ENCODE data around the gene AHRR.
"Not testable (repeated sequence)": the region's sequence is repeated elsewhere in the genome, so short reads cannot be mapped to it uniquely, and the experiment has no call there.

The AHRR gene

GRCh38 chr5:368183-369084 is 46.9 kb downstream of the AHRR start:
- H3K9me3 Mint-ChIP-seq: peaks cover 12% of the 10 kb centered on the region
- H3K27ac Mint-ChIP-seq: no peak overlapping the region
- H3K36me3 Mint-ChIP-seq (ENCODE audit: low read depth): peaks cover 16% of the 10 kb centered on the region
- H3K4me3 Mint-ChIP-seq: peak overlapping the region; percentile 4
- H3K4me1 Mint-ChIP-seq (ENCODE audit: low read depth): peaks cover 37% of the 10 kb centered on the region
- H3K27me3 Mint-ChIP-seq (ENCODE audit: low read depth): no peaks in the 10 kb centered on the region

- peaks cover 10% of the 10 kb centered on the region for H3K36me3 Mint-ChIP-seq (ENCODE audit: low read depth)
- peaks cover 37% of the 10 kb centered on the region for H3K4me1 Mint-ChIP-seq (ENCODE audit: low read depth)
- H3K27ac Mint-ChIP-seq: peak overlapping the region; percentile 62
- no peaks in the 10 kb centered on the region for H3K27me3 Mint-ChIP-seq (ENCODE audit: low read depth)
- H3K4me3 Mint-ChIP-seq: peak overlapping the region; percentile 19
- peaks cover 5% of the 10 kb centered on the region for H3K9me3 Mint-ChIP-seq
Observed at GRCh38 chr5:369151-369868, 47.8 kb downstream of the AHRR start.

GRCh38 chr5:369869-370236 is 48.3 kb downstream of the AHRR start:
- not testable (repeated sequence) for H3K36me3 Mint-ChIP-seq (ENCODE audit: low read depth); H3K27me3 Mint-ChIP-seq (ENCODE audit: low read depth); H3K9me3 Mint-ChIP-seq
- peak overlapping the region; percentile 19 for H3K4me3 Mint-ChIP-seq
- peak overlapping the region; percentile 62 for H3K27ac Mint-ChIP-seq
- peaks cover 40% of the 10 kb centered on the region for H3K4me1 Mint-ChIP-seq (ENCODE audit: low read depth)

- H3K4me3 Mint-ChIP-seq: no peak overlapping the region
- no peaks in the 10 kb centered on the region for H3K9me3 Mint-ChIP-seq
- peaks cover 45% of the 10 kb centered on the region for H3K4me1 Mint-ChIP-seq (ENCODE audit: low read depth)
- no peak overlapping the region for H3K27ac Mint-ChIP-seq
- H3K27me3 Mint-ChIP-seq (ENCODE audit: low read depth): no peaks in the 10 kb centered on the region
- peaks cover 6% of the 10 kb centered on the region for H3K36me3 Mint-ChIP-seq (ENCODE audit: low read depth)
Observed at GRCh38 chr5:370311-370958, 48.9 kb downstream of the AHRR start.

GRCh38 chr5:370959-371810 is 49.7 kb downstream of the AHRR start:
- Mint-ChIP-seq H3K27me3 (ENCODE audit: low read depth) (no peaks in the 10 kb centered on the region), H3K4me1 (ENCODE audit: low read depth) (peaks cover 45% of the 10 kb centered on the region), H3K36me3 (ENCODE audit: low read depth) (peaks cover 6% of the 10 kb centered on the region), H3K27ac (peak overlapping the region; percentile 63), H3K9me3 (no peaks in the 10 kb centered on the region), H3K4me3 (peak overlapping the region; percentile 19)

GRCh38 chr5:371811-372555 is 50.5 kb downstream of the AHRR start:
- H3K4me3 Mint-ChIP-seq: peak overlapping the region; percentile 46

GRCh38 chr5:372556-372995 is 51.1 kb downstream of the AHRR start:
- Mint-ChIP-seq H3K4me1 (ENCODE audit: low read depth) (peaks cover 51% of the 10 kb centered on the region), H3K36me3 (ENCODE audit: low read depth) (peaks cover 4% of the 10 kb centered on the region), H3K27me3 (ENCODE audit: low read depth) (no peaks in the 10 kb centered on the region), H3K27ac (peak overlapping the region; percentile 73), H3K4me3 (peak overlapping the region; percentile 46), H3K9me3 (no peaks in the 10 kb centered on the region)

More at GRCh38 chr5:371811-372555, 50.5 kb downstream of the AHRR start:
- Mint-ChIP-seq H3K27me3 (ENCODE audit: low read depth) (no peaks in the 10 kb centered on the region), H3K4me1 (ENCODE audit: low read depth) (peaks cover 49% of the 10 kb centered on the region), H3K9me3 (no peaks in the 10 kb centered on the region), H3K36me3 (ENCODE audit: low read depth) (peaks cover 3% of the 10 kb centered on the region), H3K27ac (peak overlapping the region; percentile 73)

- H3K27ac Mint-ChIP-seq: peak overlapping the region; percentile 67
- H3K9me3 Mint-ChIP-seq: no peaks in the 10 kb centered on the region
- H3K4me1 Mint-ChIP-seq (ENCODE audit: low read depth): peaks cover 53% of the 10 kb centered on the region
- peaks cover 4% of the 10 kb centered on the region for H3K36me3 Mint-ChIP-seq (ENCODE audit: low read depth)
- no peaks in the 10 kb centered on the region for H3K27me3 Mint-ChIP-seq (ENCODE audit: low read depth)
- peak overlapping the region; percentile 46 for H3K4me3 Mint-ChIP-seq
Observed at GRCh38 chr5:372996-373709, 51.6 kb downstream of the AHRR start.

GRCh38 chr5:373710-374602 is 52.4 kb downstream of the AHRR start:
- H3K4me1 Mint-ChIP-seq (ENCODE audit: low read depth): peaks cover 52% of the 10 kb centered on the region
- H3K4me3 Mint-ChIP-seq: peak overlapping the region; percentile 57
- peaks cover 4% of the 10 kb centered on the region for H3K36me3 Mint-ChIP-seq (ENCODE audit: low read depth)
- peak overlapping the region; percentile 85 for H3K27ac Mint-ChIP-seq
- H3K27me3 Mint-ChIP-seq (ENCODE audit: low read depth): no peaks in the 10 kb centered on the region
- no peaks in the 10 kb centered on the region for H3K9me3 Mint-ChIP-seq

GRCh38 chr5:374631-375335 is 53.3 kb downstream of the AHRR start:
- Mint-ChIP-seq H3K9me3 (no peaks in the 10 kb centered on the region), H3K4me1 (ENCODE audit: low read depth) (peaks cover 52% of the 10 kb centered on the region), H3K27ac (peak overlapping the region; percentile 85), H3K4me3 (peak overlapping the region; percentile 57), H3K36me3 (ENCODE audit: low read depth) (peaks cover 4% of the 10 kb centered on the region), H3K27me3 (ENCODE audit: low read depth) (no peaks in the 10 kb centered on the region)

- no peaks in the 10 kb centered on the region for H3K27me3 Mint-ChIP-seq (ENCODE audit: low read depth)
- H3K4me1 Mint-ChIP-seq (ENCODE audit: low read depth): peaks cover 54% of the 10 kb centered on the region
- H3K9me3 Mint-ChIP-seq: no peaks in the 10 kb centered on the region
- H3K4me3 Mint-ChIP-seq: no peak overlapping the region
- peaks cover 4% of the 10 kb centered on the region for H3K36me3 Mint-ChIP-seq (ENCODE audit: low read depth)
- peak overlapping the region; percentile 55 for H3K27ac Mint-ChIP-seq
Observed at GRCh38 chr5:375336-375920, 53.9 kb downstream of the AHRR start.

Data from T-helper 1 cell treated with Interleukin-12 subunit alpha and Interleukin-12 subunit beta and Interleukin-4 antibody, amounts not matched to agents 30 μg/mL and 1 μg/mL, for 36 hours (primary cell).